ENCODE results near the gene PHF2. TPM values are rescaled to one million over a fixed set of nuclear protein-coding genes. Genes with fewer than 3 reads are reported as not detected.

PHF2 gene
- total and polyA plus RNA-seq, 2 experiments from 2014 or later = 4.3 to 11.8 TPM

- Mint-ChIP-seq H3K36me3 (ENCODE audit: low read depth) (no peaks in the 10 kb centered on the region; the same call in 1 of the 3 replicates), H3K27ac (no peak overlapping the region), H3K4me1 (peaks cover 3% of the 10 kb centered on the region), H3K4me3 (no peak overlapping the region), H3K27me3 (ENCODE audit: insufficient read depth, low read depth, poor library complexity) (peaks cover 3% of the 10 kb centered on the region), H3K9me3 (peaks cover 24% of the 10 kb centered on the region)
- Histone ChIP-seq H2AFZ (no peak overlapping the region), H3K4me2 (no peak overlapping the region), H4K20me1 (replicated peaks; ENCODE audit: insufficient read depth) (no peaks in the 10 kb centered on the region), H3K27ac (ENCODE audit: low read depth) (no peak overlapping the region), H3K9me2 (ENCODE audit: insufficient read depth) (no peaks in the 10 kb centered on the region), H3K36me3 (ENCODE audit: insufficient read depth) (peaks cover 18% of the 10 kb centered on the region), H3K4me3 (no peak overlapping the region), H3F3A (replicated peaks; ENCODE audit: low read depth) (no peaks in the 10 kb centered on the region), H3K4me1 (ENCODE audit: insufficient read depth) (no peaks in the 10 kb centered on the region), H3K27me3 (ENCODE audit: insufficient read depth) (no peaks in the 10 kb centered on the region), H3K79me2 (replicated peaks; ENCODE audit: insufficient read depth) (no peaks in the 10 kb centered on the region)
- DNase-seq (ENCODE audit: low spot score) = peak; percentile 51
- peak; percentile 41 to 48 for TF ChIP-seq CTCF (conservative IDR thresholded peaks at IDR 0.05; ENCODE audit: low read depth in 2 of 2)
- TF ChIP-seq ZNF114 (CRISPR knock-in tag; IDR thresholded peaks at IDR 0.05) = no peak
- ATAC-seq = peak; percentile 13; the same call in 2 of the 3 replicates
These were observed 108.6 kb downstream of the PHF2 start for GRCh38 chr9:93684806-93685543.

GRCh38 chr9:93686127-93686879 is 109.9 kb downstream of the PHF2 start:
- Mint-ChIP-seq H3K9me3 (peaks cover 33% of the 10 kb centered on the region), H3K4me3 (no peak overlapping the region), H3K27ac (no peak overlapping the region), H3K27me3 (ENCODE audit: insufficient read depth, low read depth, poor library complexity) (peaks cover 3% of the 10 kb centered on the region), H3K4me1 (peaks cover 3% of the 10 kb centered on the region), H3K36me3 (ENCODE audit: low read depth) (peaks cover 3% of the 10 kb centered on the region; the same call in 2 of the 3 replicates)
- no peak for DNase-seq (ENCODE audit: low spot score)
- no peak for ATAC-seq
- Histone ChIP-seq H3K27ac (ENCODE audit: low read depth) (no peak overlapping the region), H3K4me2 (no peak overlapping the region), H3K4me3 (no peak overlapping the region), H3K4me1 (ENCODE audit: insufficient read depth) (no peaks in the 10 kb centered on the region), H3K27me3 (ENCODE audit: insufficient read depth) (no peaks in the 10 kb centered on the region), H3K9me2 (ENCODE audit: insufficient read depth) (no peaks in the 10 kb centered on the region), H3K79me2 (replicated peaks; ENCODE audit: insufficient read depth) (no peaks in the 10 kb centered on the region), H3F3A (replicated peaks; ENCODE audit: low read depth) (no peaks in the 10 kb centered on the region), H4K20me1 (replicated peaks; ENCODE audit: insufficient read depth) (no peaks in the 10 kb centered on the region), H2AFZ (peak overlapping the region; percentile 69), H3K36me3 (ENCODE audit: insufficient read depth) (peaks cover 18% of the 10 kb centered on the region)
- TF ChIP-seq NANOG (IDR thresholded peaks at IDR 0.05; ENCODE audit: borderline replicate concordance) (no peak), ETS1 (IDR thresholded peaks at IDR 0.05) (no peak), ZNF114 (CRISPR knock-in tag; IDR thresholded peaks at IDR 0.05) (no peak)

GRCh38 chr9:93686880-93687236 is 110.5 kb downstream of the PHF2 start:
- H3K36me3 Mint-ChIP-seq (ENCODE audit: low read depth) = peaks cover 3% of the 10 kb centered on the region; the same call in 2 of the 3 replicates
- peaks cover 34% of the 10 kb centered on the region for H3K9me3 Mint-ChIP-seq
- TF ChIP-seq EZH2phosphoT487 (IDR thresholded peaks at IDR 0.05; ENCODE audit: unreplicated experiment) = no peak
- no peak for TF ChIP-seq ZNF114 (CRISPR knock-in tag; IDR thresholded peaks at IDR 0.05)
- TF ChIP-seq NANOG (IDR thresholded peaks at IDR 0.05; ENCODE audit: borderline replicate concordance) = no peak
- TF ChIP-seq STAT1 (IDR thresholded peaks at IDR 0.05; ENCODE audit: unreplicated experiment) = no peak
- no peak for TF ChIP-seq CREB1 (CRISPR knock-in tag; IDR thresholded peaks at IDR 0.05; ENCODE audit: low read depth)
- no peak for TF ChIP-seq JUNB (IDR thresholded peaks at IDR 0.05; ENCODE audit: unreplicated experiment)

More at GRCh38 chr9:93686880-93687236, 110.5 kb downstream of the PHF2 start:
- Mint-ChIP-seq H3K27me3 (ENCODE audit: insufficient read depth, low read depth, poor library complexity) (peaks cover 1% of the 10 kb centered on the region), H3K4me3 (no peak overlapping the region), H3K4me1 (peaks cover 3% of the 10 kb centered on the region), H3K27ac (no peak overlapping the region)
- Histone ChIP-seq H3K9me2 (ENCODE audit: insufficient read depth) (no peaks in the 10 kb centered on the region), H3K4me3 (no peak overlapping the region), H3K79me2 (replicated peaks; ENCODE audit: insufficient read depth) (no peaks in the 10 kb centered on the region), H3K27me3 (ENCODE audit: insufficient read depth) (no peaks in the 10 kb centered on the region), H3K27ac (ENCODE audit: low read depth) (no peak overlapping the region), H2AFZ (no peak overlapping the region), H3K4me2 (no peak overlapping the region), H4K20me1 (replicated peaks; ENCODE audit: insufficient read depth) (no peaks in the 10 kb centered on the region), H3K36me3 (ENCODE audit: insufficient read depth) (peaks cover 18% of the 10 kb centered on the region), H3K4me1 (ENCODE audit: insufficient read depth) (no peaks in the 10 kb centered on the region), H3F3A (replicated peaks; ENCODE audit: low read depth) (no peaks in the 10 kb centered on the region)
- DNase-seq (ENCODE audit: low spot score) (no peak), ATAC-seq (no peak)
